HCT116 (cell line): ENCODE data around the gene COL2A1. TPM values are rescaled to one million over a fixed set of nuclear protein-coding genes. Genes with fewer than 3 reads are reported as not detected.

Experiments used
- ATAC-seq: fragments of 200-7000 bp; cut with Tn5 transposase; 2 replicates; pipeline ENCODE4 v1.9.1; 2020; ENCODE audit warnings: mild to moderate bottlenecking, moderate library complexity
- BruUV-seq: library from RNA; stranded (reverse); fragments of 400-500 nt; replicated peaks from 2 replicates; lab custom pipeline; 2021; lab: Mats Ljungman, UMichigan
- CTCF ChIA-PET: fragments of 300-600 bp; sonication (Branson Sonifier 250); formaldehyde crosslinking; loops from one replicate; lab custom pipeline; 2021; ENCODE audit warnings: antibody characterized with exemption; lab: Charles Lee
- POLR2A ChIA-PET: fragments of 300-600, 350-600 bp; sonication (Branson Sonifier 250); formaldehyde crosslinking; loops from one replicate; lab custom pipeline; 2021; ENCODE audit warnings: antibody characterized with exemption; lab: Charles Lee
- RAD21 ChIA-PET, 2 experiments: fragments of 300-600 bp; sonication (Branson Sonifier 250); formaldehyde crosslinking; loops; one replicate each; lab custom pipeline; 2023; ENCODE audit warnings: low total read pairs in 2 of 2; ENCODE audit not compliant: uncharacterized antibody in 2 of 2, unreplicated experiment in 2 of 2, low non-redundant PET in 1 of 2; lab: Charles Lee
- DNase-seq: peaks from one replicate; pipeline ENCODE4 v3.0.0-alpha.2; 2010; ENCODE audit warnings: low read depth, low spot score
- H2AFZ ChIP-seq: fragments of 200-600 bp; shearing (Covaris generic), sonication (generic); 2 replicates; pipeline ENCODE4 v1.6.1; 2017; ENCODE audit warnings: low read depth, mixed run types, mixed read lengths, antibody characterized with exemption, low read length; ENCODE audit not compliant: poor library complexity, severe bottlenecking
- H3K27ac ChIP-seq: 2 replicates; pipeline ENCODE4 v1.5.1; 2012; ENCODE audit warnings: low read depth, low read length
- H3K27me3 ChIP-seq: fragments of 200-600 bp; sonication (generic); 2 replicates; pipeline ENCODE4 v1.6.1; 2016; ENCODE audit warnings: mixed run types, low read length, mixed read lengths; ENCODE audit not compliant: insufficient read depth
- H3K36me3 ChIP-seq, 2 experiments: fragments of 200-500 bp in 1 of 2; fragments of 200-600 bp in 1 of 2; sonication (Bioruptor generic) in 1 of 2; sonication (generic) in 1 of 2; 2 replicates each; pipeline versions ENCODE4 v1.5.1 to v1.6.1; 2014 to 2016; ENCODE audit warnings: low read length in 2 of 2, inconsistent platforms in 1 of 2, mixed read lengths in 1 of 2, mixed run types in 1 of 2; ENCODE audit not compliant: insufficient read depth in 2 of 2, control insufficient read depth in 1 of 2
- H3K4me1 ChIP-seq, 2 experiments: fragments of 200-600 bp in 1 of 2; sonication (generic) in 1 of 2; 2 replicates each; pipeline versions ENCODE4 v1.5.1 to v1.6.1; 2012 to 2017; ENCODE audit warnings: low read length in 2 of 2, inconsistent platforms in 1 of 2, mild to moderate bottlenecking in 1 of 2, mixed read lengths in 1 of 2, mixed run types in 1 of 2, moderate library complexity in 1 of 2; ENCODE audit not compliant: insufficient read depth in 2 of 2, control insufficient read depth in 1 of 2
- H3K4me2 ChIP-seq: fragments of 200-600 bp; sonication (generic); 2 replicates; pipeline ENCODE4 v1.6.1; 2017; ENCODE audit warnings: mixed run types, low read length, mixed read lengths
- H3K4me3 ChIP-seq, 2 experiments: fragments of 200-600 bp in 1 of 2; sonication (generic) in 1 of 2; replicated peaks in 1 of 2; 2 replicates each; pipeline ENCODE4 v1.5.1; 2011 to 2016; ENCODE audit warnings: low read length in 2 of 2, control low read depth in 1 of 2, low read depth in 1 of 2, mild to moderate bottlenecking in 1 of 2, mixed read lengths in 1 of 2, mixed run types in 1 of 2
- H3K79me2 ChIP-seq: fragments of 200-600 bp; sonication (generic); 2 replicates; pipeline ENCODE4 v1.6.1; 2017; ENCODE audit warnings: mild to moderate bottlenecking, mixed run types, low read length, moderate library complexity, mixed read lengths; ENCODE audit not compliant: insufficient read depth
- H3K9ac ChIP-seq: fragments of 200-600 bp; sonication (generic); 2 replicates; pipeline ENCODE4 v1.6.1; 2016; ENCODE audit warnings: low read length, mixed read lengths
- H3K9me2 ChIP-seq: fragments of 200-600 bp; sonication (generic), shearing (Covaris generic); 2 replicates; pipeline ENCODE4 v1.6.1; 2017; ENCODE audit warnings: mixed run types, mild to moderate bottlenecking, moderate library complexity; ENCODE audit not compliant: insufficient read depth
- H3K9me3 ChIP-seq, 2 experiments: fragments of 200-500 bp in 1 of 2; fragments of 200-600 bp in 1 of 2; sonication (Bioruptor generic) in 1 of 2; sonication (generic) in 1 of 2; 2 replicates each; pipeline ENCODE4 v1.6.1; 2014 to 2017; ENCODE audit warnings: low read length in 2 of 2, mixed read lengths in 2 of 2, inconsistent platforms in 1 of 2, low read depth in 1 of 2, mild to moderate bottlenecking in 1 of 2, mixed run types in 1 of 2, moderate library complexity in 1 of 2; ENCODE audit not compliant: control insufficient read depth in 1 of 2, insufficient read depth in 1 of 2
- H4K20me1 ChIP-seq: fragments of 200-600 bp; sonication (generic), shearing (Covaris generic); 2 replicates; pipeline ENCODE4 v1.6.1; 2017; ENCODE audit warnings: mixed run types, mild to moderate bottlenecking, moderate library complexity; ENCODE audit not compliant: insufficient read depth
- CBX3 ChIP-seq: IDR thresholded peaks from 2 replicates; pipeline ENCODE4 v1.6.1; 2012; ENCODE audit warnings: low read depth
- CTCF ChIP-seq, 3 experiments: fragments of 200-600 bp in 1 of 3; sonication (generic) in 1 of 3; IDR thresholded peaks in 2 of 3; conservative IDR thresholded peaks in 1 of 3; 2 replicates each; pipeline ENCODE4 v1.5.1; 2012 to 2017; ENCODE audit warnings: low read depth in 2 of 3, low read length in 2 of 3, antibody characterized with exemption in 1 of 3, borderline replicate concordance in 1 of 3, control low read depth in 1 of 3, mild to moderate bottlenecking in 1 of 3, mixed read lengths in 1 of 3, mixed run types in 1 of 3, moderate library complexity in 1 of 3; ENCODE audit not compliant: insufficient read depth in 1 of 3
- ELF1 ChIP-seq: IDR thresholded peaks from 2 replicates; pipeline ENCODE4 v1.6.1; 2012; ENCODE audit warnings: low read depth, borderline replicate concordance
- EZH2 ChIP-seq: fragments of 200-600 bp; sonication (generic); IDR thresholded peaks from 2 replicates; pipeline ENCODE4 v1.6.1; 2017; ENCODE audit warnings: antibody characterized with exemption, mixed run types
- EZH2phosphoT487 ChIP-seq: fragments of 200-600 bp; IDR thresholded peaks from 2 replicates; pipeline ENCODE4 v1.6.1; 2018; ENCODE audit warnings: antibody characterized with exemption, borderline replicate concordance
- FOSL1 ChIP-seq: IDR thresholded peaks from 2 replicates; pipeline ENCODE4 v1.6.1; 2012; ENCODE audit warnings: low read depth
- JUND ChIP-seq: IDR thresholded peaks from 2 replicates; pipeline ENCODE4 v1.6.1; 2012
- SRF ChIP-seq: IDR thresholded peaks from 2 replicates; pipeline ENCODE4 v1.6.1; 2012; ENCODE audit warnings: low read depth
- ZFX ChIP-seq: fragments of 450-650 bp; IDR thresholded peaks from 2 replicates; pipeline ENCODE4 v1.6.1; 2017
- ZNF274 ChIP-seq: fragments of 200-500 bp; sonication (Bioruptor generic); IDR thresholded peaks from 2 replicates; pipeline ENCODE4 v1.6.1; 2014; ENCODE audit warnings: mild to moderate bottlenecking, low read depth, low read length, inconsistent platforms
- intact Hi-C: fragments of 100-400 bp; cut with micrococcal nuclease; formaldehyde crosslinking; loops from 2 replicates; pipeline ENCODE4 v1.10.0; 2022
- total RNA-seq: library from RNA; stranded (reverse); gene quantifications from one replicate; pipeline ENCODE4 v1.2.1, GENCODE V29; 2021; ENCODE audit not compliant: unreplicated experiment

Gene COL2A1
- total RNA-seq, 1 experiment from 2014 or later: 0.22 TPM

- no peak for ATAC-seq
- Histone ChIP-seq H3K9ac (no peak overlapping the region), H3K27ac (no peak overlapping the region), H4K20me1 (no peaks in the 10 kb centered on the region), H2AFZ (no peak overlapping the region), H3K4me3 (no peak overlapping the region), H3K79me2 (no peaks in the 10 kb centered on the region), H3K4me1 (no peaks in the 10 kb centered on the region), H3K36me3 (no peaks in the 10 kb centered on the region), H3K9me3 (no peaks in the 10 kb centered on the region), H3K27me3 (no peaks in the 10 kb centered on the region), H3K9me2 (no peaks in the 10 kb centered on the region), H3K4me2 (no peak overlapping the region)
- TF ChIP-seq JUND (no peak), CBX3 (no peak), EZH2 (no peak), ELF1 (no peak), EZH2phosphoT487 (no peak), ZFX (no peak), ZNF274 (no peak), FOSL1 (no peak), SRF (no peak), CTCF (IDR thresholded peaks at IDR 0.05 in 2 of 3, conservative IDR thresholded peaks at IDR 0.05 in 1 of 3; ENCODE audit: borderline replicate concordance in 1 of 3, insufficient read depth in 1 of 3, low read depth in 2 of 3, low read length in 2 of 3) (no peak)
- no peak for DNase-seq
- CTCF ChIA-PET: no interaction called here
- no TSS peak for BruUV-seq
- intact Hi-C loops: no loop called here
- RAD21 ChIA-PET: no interaction called here
- POLR2A ChIA-PET: no interaction called here
Measured at GRCh38 chr12:47982311-47982710, 22.0 kb downstream of the COL2A1 start.
